Measurements from ENCODE around the gene RBM19.

DNA sequence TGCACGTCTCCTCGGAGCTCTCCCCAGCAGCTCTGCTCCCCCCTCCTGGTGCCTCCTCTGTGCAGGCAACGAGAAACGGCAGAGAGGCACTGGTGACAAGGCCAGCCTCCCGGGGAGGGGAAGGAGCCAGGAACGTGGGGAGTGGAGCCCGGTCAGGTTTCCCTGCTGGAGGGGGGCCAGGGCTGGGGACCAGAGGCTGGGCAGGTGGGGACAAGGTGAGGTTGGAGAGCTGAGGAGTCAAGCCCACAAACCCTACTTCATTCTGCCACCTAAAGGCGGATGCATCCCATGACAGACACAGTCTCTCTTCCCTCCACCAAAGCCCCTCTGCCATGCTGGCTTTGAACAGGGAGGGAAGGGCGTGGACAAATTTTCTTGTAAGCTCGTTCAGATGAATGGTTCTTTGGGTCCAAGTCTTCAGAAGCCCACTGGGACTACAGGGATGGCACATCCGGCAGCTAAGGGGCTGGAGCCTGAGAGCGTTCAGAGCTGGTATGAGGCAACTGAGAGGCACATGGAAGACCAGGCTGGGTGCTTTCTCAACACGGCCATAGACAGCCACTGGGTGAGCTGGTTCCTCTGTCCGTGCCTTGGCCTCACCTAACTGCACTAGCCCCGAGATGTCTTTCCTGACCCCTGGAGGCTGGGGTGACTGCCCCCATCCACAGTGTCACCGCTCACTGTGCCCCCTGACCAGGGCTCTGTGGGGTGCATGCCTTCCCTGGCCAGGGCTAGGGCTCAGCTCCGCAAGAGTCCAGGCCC lies 105.9 kb downstream of the RBM19 start:
- TF ChIP-seq, protein P1, sequence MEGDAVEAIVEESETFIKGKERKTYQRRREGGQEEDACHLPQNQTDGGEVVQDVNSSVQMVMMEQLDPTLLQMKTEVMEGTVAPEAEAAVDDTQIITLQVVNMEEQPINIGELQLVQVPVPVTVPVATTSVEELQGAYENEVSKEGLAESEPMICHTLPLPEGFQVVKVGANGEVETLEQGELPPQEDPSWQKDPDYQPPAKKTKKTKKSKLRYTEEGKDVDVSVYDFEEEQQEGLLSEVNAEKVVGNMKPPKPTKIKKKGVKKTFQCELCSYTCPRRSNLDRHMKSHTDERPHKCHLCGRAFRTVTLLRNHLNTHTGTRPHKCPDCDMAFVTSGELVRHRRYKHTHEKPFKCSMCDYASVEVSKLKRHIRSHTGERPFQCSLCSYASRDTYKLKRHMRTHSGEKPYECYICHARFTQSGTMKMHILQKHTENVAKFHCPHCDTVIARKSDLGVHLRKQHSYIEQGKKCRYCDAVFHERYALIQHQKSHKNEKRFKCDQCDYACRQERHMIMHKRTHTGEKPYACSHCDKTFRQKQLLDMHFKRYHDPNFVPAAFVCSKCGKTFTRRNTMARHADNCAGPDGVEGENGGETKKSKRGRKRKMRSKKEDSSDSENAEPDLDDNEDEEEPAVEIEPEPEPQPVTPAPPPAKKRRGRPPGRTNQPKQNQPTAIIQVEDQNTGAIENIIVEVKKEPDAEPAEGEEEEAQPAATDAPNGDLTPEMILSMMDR (conservative IDR thresholded peaks at IDR 0.05), result no peak
- no peak for TF ChIP-seq ZFX (IDR thresholded peaks at IDR 0.05)
